OCI-LY1 (cell line): ENCODE measurements around the gene SYNE1.

Source experiments
- H2AFZ ChIP-seq: fragments of 200-600 bp; sonication (generic), shearing (Covaris generic); 2 replicates; pipeline ENCODE4 v1.6.0; 2014; ENCODE audit warnings: antibody characterized with exemption, mild to moderate bottlenecking, low read length
- H3F3A ChIP-seq: fragments of 200-600 bp; sonication (generic), shearing (Covaris generic); 2 replicates; pipeline ENCODE4 v1.6.0; 2014; ENCODE audit warnings: mild to moderate bottlenecking, antibody characterized with exemption, low read length, moderate library complexity; ENCODE audit not compliant: insufficient read depth
- H3K27ac ChIP-seq: fragments of 200-600 bp; sonication (generic); 2 replicates; pipeline ENCODE4 v1.5.1; 2014; ENCODE audit warnings: low read length, mixed run types, mild to moderate bottlenecking, low read depth; ENCODE audit not compliant: poor library complexity, severe bottlenecking
- H3K27me3 ChIP-seq: fragments of 200-600 bp; sonication (generic); 2 replicates; pipeline ENCODE4 v1.6.0; 2014; ENCODE audit warnings: antibody characterized with exemption, mild to moderate bottlenecking, low read length, moderate library complexity; ENCODE audit not compliant: insufficient read depth
- H3K36me3 ChIP-seq: fragments of 200-600 bp; sonication (generic); 2 replicates; pipeline ENCODE4 v1.6.1; 2014; ENCODE audit warnings: mild to moderate bottlenecking, antibody characterized with exemption, low read length, moderate library complexity, mixed read lengths; ENCODE audit not compliant: insufficient read depth
- H3K4me1 ChIP-seq: fragments of 200-600 bp; sonication (generic); 2 replicates; pipeline ENCODE4 v1.5.1; 2014; ENCODE audit warnings: mild to moderate bottlenecking, low read length, moderate library complexity; ENCODE audit not compliant: insufficient read depth, severe bottlenecking
- H3K4me2 ChIP-seq: fragments of 200-600 bp; sonication (generic), shearing (Covaris generic); 2 replicates; pipeline ENCODE4 v1.6.1; 2014; ENCODE audit warnings: low read length
- H3K4me3 ChIP-seq: fragments of 200-600 bp; sonication (generic); 2 replicates; pipeline ENCODE4 v1.5.1; 2014; ENCODE audit warnings: low read length, low read depth, mild to moderate bottlenecking, mixed read lengths; ENCODE audit not compliant: poor library complexity, severe bottlenecking
- H3K79me2 ChIP-seq: fragments of 200-600 bp; shearing (Covaris generic); 2 replicates; pipeline ENCODE4 v1.6.1; 2016; ENCODE audit warnings: mixed run types, low read length, mixed read lengths; ENCODE audit not compliant: insufficient read depth
- H3K9ac ChIP-seq: fragments of 200-600 bp; sonication (generic), shearing (Covaris generic); 2 replicates; pipeline ENCODE4 v1.6.1; 2014; ENCODE audit warnings: mild to moderate bottlenecking, low read length, mixed read lengths
- H3K9me2 ChIP-seq: fragments of 200-600 bp; sonication (generic), shearing (Covaris generic); 2 replicates; pipeline ENCODE4 v1.6.1; 2014; ENCODE audit warnings: low read depth, mild to moderate bottlenecking, low read length, mixed read lengths
- H3K9me3 ChIP-seq: fragments of 200-600 bp; shearing (Covaris generic); 2 replicates; pipeline ENCODE4 v1.6.1; 2014; ENCODE audit warnings: low read length, mixed read lengths
- H4K20me1 ChIP-seq: fragments of 200-600 bp; sonication (generic), shearing (Covaris generic); 2 replicates; pipeline ENCODE4 v1.6.0; 2016; ENCODE audit warnings: mild to moderate bottlenecking, low read length; ENCODE audit not compliant: insufficient read depth
- EZH2 ChIP-seq: fragments of 200-600 bp; sonication (generic), shearing (Covaris generic); IDR thresholded peaks from 2 replicates; pipeline ENCODE4 v1.8.0; 2017; ENCODE audit warnings: borderline replicate concordance, mixed run types, mild to moderate bottlenecking, antibody characterized with exemption, low read length, moderate library complexity, mixed read lengths
- TF ChIP-seq, protein P1 (sequence below): fragments of 200-600 bp; sonication (generic), shearing (Covaris generic); IDR thresholded peaks from 2 replicates; pipeline ENCODE4 v1.5.1; 2017; ENCODE audit warnings: mild to moderate bottlenecking, antibody characterized with exemption, low read length, moderate library complexity, mixed read lengths

The SYNE1 gene

GRCh38 chr6:152463164-152463563, 174.0 kb downstream of the SYNE1 start:
- H4K20me1 ChIP-seq = no peaks in the 10 kb centered on the region
- no peaks in the 10 kb centered on the region for H3K79me2 ChIP-seq
- no peaks in the 10 kb centered on the region for H3K9me2 ChIP-seq
- no peaks in the 10 kb centered on the region for H3K4me1 ChIP-seq
- no peaks in the 10 kb centered on the region for H3F3A ChIP-seq
- no peak overlapping the region for H3K4me2 ChIP-seq
- no peak overlapping the region for H3K4me3 ChIP-seq
- H3K9me3 ChIP-seq = no peaks in the 10 kb centered on the region
- H2AFZ ChIP-seq = no peak overlapping the region
- no peaks in the 10 kb centered on the region for H3K36me3 ChIP-seq
- H3K9ac ChIP-seq = no peak overlapping the region
- H3K27me3 ChIP-seq = no peaks in the 10 kb centered on the region
- TF ChIP-seq, protein P1, sequence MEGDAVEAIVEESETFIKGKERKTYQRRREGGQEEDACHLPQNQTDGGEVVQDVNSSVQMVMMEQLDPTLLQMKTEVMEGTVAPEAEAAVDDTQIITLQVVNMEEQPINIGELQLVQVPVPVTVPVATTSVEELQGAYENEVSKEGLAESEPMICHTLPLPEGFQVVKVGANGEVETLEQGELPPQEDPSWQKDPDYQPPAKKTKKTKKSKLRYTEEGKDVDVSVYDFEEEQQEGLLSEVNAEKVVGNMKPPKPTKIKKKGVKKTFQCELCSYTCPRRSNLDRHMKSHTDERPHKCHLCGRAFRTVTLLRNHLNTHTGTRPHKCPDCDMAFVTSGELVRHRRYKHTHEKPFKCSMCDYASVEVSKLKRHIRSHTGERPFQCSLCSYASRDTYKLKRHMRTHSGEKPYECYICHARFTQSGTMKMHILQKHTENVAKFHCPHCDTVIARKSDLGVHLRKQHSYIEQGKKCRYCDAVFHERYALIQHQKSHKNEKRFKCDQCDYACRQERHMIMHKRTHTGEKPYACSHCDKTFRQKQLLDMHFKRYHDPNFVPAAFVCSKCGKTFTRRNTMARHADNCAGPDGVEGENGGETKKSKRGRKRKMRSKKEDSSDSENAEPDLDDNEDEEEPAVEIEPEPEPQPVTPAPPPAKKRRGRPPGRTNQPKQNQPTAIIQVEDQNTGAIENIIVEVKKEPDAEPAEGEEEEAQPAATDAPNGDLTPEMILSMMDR = no peak
- TF ChIP-seq EZH2 = no peak
- no peak overlapping the region for H3K27ac ChIP-seq

GRCh38 chr6:152462716-152463115, 174.4 kb downstream of the SYNE1 start:
- Histone ChIP-seq H3F3A (no peaks in the 10 kb centered on the region), H3K4me1 (no peaks in the 10 kb centered on the region), H3K79me2 (no peaks in the 10 kb centered on the region), H2AFZ (no peak overlapping the region), H3K9me3 (no peaks in the 10 kb centered on the region), H3K27ac (no peak overlapping the region), H4K20me1 (no peaks in the 10 kb centered on the region), H3K9me2 (no peaks in the 10 kb centered on the region), H3K4me2 (no peak overlapping the region), H3K36me3 (no peaks in the 10 kb centered on the region), H3K4me3 (no peak overlapping the region), H3K27me3 (no peaks in the 10 kb centered on the region), H3K9ac (no peak overlapping the region)
- TF ChIP-seq, protein P1 = no peak
- TF ChIP-seq EZH2 = no peak

DNA sequence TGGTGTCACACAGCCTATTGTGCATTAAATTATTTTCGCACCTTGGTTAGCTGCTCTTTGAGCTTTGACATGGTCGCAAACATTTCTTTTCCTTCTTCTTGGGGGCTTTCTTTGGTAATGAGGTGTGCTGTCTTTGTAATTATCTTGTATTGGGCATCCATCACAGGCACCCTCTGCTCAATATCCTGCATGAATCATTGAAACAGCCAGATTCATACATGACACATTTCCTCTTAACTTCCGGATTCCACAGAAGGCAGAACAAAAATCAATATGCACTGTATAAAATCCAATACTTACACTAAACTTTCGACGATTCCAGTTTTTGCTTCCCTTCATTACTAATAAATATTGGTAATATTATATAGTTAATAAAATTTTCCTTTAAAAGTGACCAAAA, 175.6 kb downstream of the SYNE1 start:
- Histone ChIP-seq H3K36me3 (no peaks in the 10 kb centered on the region), H3K4me2 (no peak overlapping the region), H3F3A (no peaks in the 10 kb centered on the region), H3K9ac (no peak overlapping the region), H3K9me2 (no peaks in the 10 kb centered on the region), H3K27ac (no peak overlapping the region), H4K20me1 (no peaks in the 10 kb centered on the region), H3K4me3 (no peak overlapping the region), H2AFZ (no peak overlapping the region), H3K4me1 (no peaks in the 10 kb centered on the region), H3K27me3 (no peaks in the 10 kb centered on the region), H3K9me3 (no peaks in the 10 kb centered on the region), H3K79me2 (no peaks in the 10 kb centered on the region)
- TF ChIP-seq, protein P1 = no peak
- TF ChIP-seq EZH2 = no peak
